PC-3 (cell line): ENCODE measurements around the gene KLHDC3.

ENCODE experiments used
- CTCF ChIP-seq: fragments of 300-600 bp; sonication (generic); conservative IDR thresholded peaks from 2 replicates; pipeline ENCODE4 v1.5.1; 2017; ENCODE audit warnings: antibody characterized with exemption, low read depth, mild to moderate bottlenecking, low read length
- EZH2 ChIP-seq: fragments of 300-600 bp; sonication (generic); IDR thresholded peaks from one replicate; pipeline ENCODE4 v1.6.1; 2017; ENCODE audit warnings: antibody characterized with exemption, mild to moderate bottlenecking, low read length; ENCODE audit not compliant: unreplicated experiment
- EZH2phosphoT487 ChIP-seq: fragments of 300-600 bp; sonication (generic); IDR thresholded peaks from 2 replicates; pipeline ENCODE4 v1.6.1; 2018; ENCODE audit warnings: mild to moderate bottlenecking, antibody characterized with exemption, low read length, borderline replicate concordance

- TF ChIP-seq CTCF (no peak), EZH2phosphoT487 (no peak), EZH2 (no peak)
Measured at GRCh38 chr6:43045371-43045930, 31.4 kb downstream of the KLHDC3 start.
